KMS-11 (cell line): Measurements from ENCODE around the gene NLK.

Experiments
- H2AFZ ChIP-seq: fragments of 200-600 bp; sonication (generic); 2 replicates; pipeline ENCODE4 v1.6.1; 2016; ENCODE audit warnings: antibody characterized with exemption, mixed run types, low read depth
- H3K27ac ChIP-seq: fragments of 200-600 bp; sonication (generic); 2 replicates; pipeline ENCODE4 v1.6.1; 2016; ENCODE audit warnings: mild to moderate bottlenecking, mixed run types
- H3K27me3 ChIP-seq: fragments of 200-600 bp; sonication (generic); 2 replicates; pipeline ENCODE4 v1.6.1; 2017; ENCODE audit warnings: mild to moderate bottlenecking, low read depth, mixed run types, moderate library complexity; ENCODE audit not compliant: insufficient read depth
- H3K36me3 ChIP-seq: fragments of 200-600 bp; sonication (generic); 2 replicates; pipeline ENCODE4 v1.6.1; 2017; ENCODE audit warnings: mild to moderate bottlenecking, mixed run types; ENCODE audit not compliant: insufficient read depth
- H3K4me1 ChIP-seq: fragments of 200-600 bp; sonication (generic); 2 replicates; pipeline ENCODE4 v1.6.1; 2016; ENCODE audit warnings: mild to moderate bottlenecking, low read depth, mixed run types; ENCODE audit not compliant: poor library complexity, severe bottlenecking
- H3K4me2 ChIP-seq: fragments of 200-600 bp; sonication (generic); 2 replicates; pipeline ENCODE4 v1.7.0; 2016; ENCODE audit warnings: mild to moderate bottlenecking, mixed run types
- H3K4me3 ChIP-seq: fragments of 200-600 bp; sonication (generic); IDR thresholded peaks from 2 replicates; pipeline ENCODE4 v1.6.1; 2017; ENCODE audit warnings: low read depth, low read length, mixed read lengths; ENCODE audit not compliant: insufficient read depth
- H3K79me2 ChIP-seq: fragments of 200-600 bp; sonication (generic); 2 replicates; pipeline ENCODE4 v1.6.1; 2016; ENCODE audit warnings: low read depth, mixed run types; ENCODE audit not compliant: insufficient read depth
- H3K9ac ChIP-seq: fragments of 200-600 bp; sonication (generic); 2 replicates; pipeline ENCODE4 v1.6.1; 2016; ENCODE audit warnings: mild to moderate bottlenecking, mixed run types
- H4K20me1 ChIP-seq: fragments of 200-600 bp; sonication (generic); 2 replicates; pipeline ENCODE4 v1.6.1; 2016; ENCODE audit warnings: mild to moderate bottlenecking, mixed run types; ENCODE audit not compliant: insufficient read depth
- CTCF ChIP-seq: fragments of 200-600 bp; sonication (generic); conservative IDR thresholded peaks from 2 replicates; pipeline ENCODE4 v1.6.1; 2017; ENCODE audit warnings: low read depth, mild to moderate bottlenecking, antibody characterized with exemption, low read length, moderate library complexity, mixed read lengths

Gene NLK

GRCh38 chr17:28112181-28112580, 69.7 kb downstream of the NLK start:
- no peak overlapping the region for H3K4me2 ChIP-seq
- H3K36me3 ChIP-seq: no peaks in the 10 kb centered on the region
- H3K4me1 ChIP-seq: peaks cover 16% of the 10 kb centered on the region
- H3K4me3 ChIP-seq: no peak overlapping the region
- no peak overlapping the region for H3K9ac ChIP-seq
- no peaks in the 10 kb centered on the region; the same call in 1 of the 2 replicates for H3K79me2 ChIP-seq
- H3K27ac ChIP-seq: no peak overlapping the region
- no peaks in the 10 kb centered on the region for H4K20me1 ChIP-seq
- no peak overlapping the region for H2AFZ ChIP-seq
- TF ChIP-seq CTCF: no peak
- no peaks in the 10 kb centered on the region for H3K27me3 ChIP-seq

- no peak overlapping the region for H3K4me2 ChIP-seq
- no peaks in the 10 kb centered on the region for H4K20me1 ChIP-seq
- H2AFZ ChIP-seq: no peak overlapping the region
- peaks cover 20% of the 10 kb centered on the region for H3K4me1 ChIP-seq
- no peak overlapping the region for H3K27ac ChIP-seq
- TF ChIP-seq CTCF: no peak
- no peaks in the 10 kb centered on the region for H3K27me3 ChIP-seq
- H3K36me3 ChIP-seq: no peaks in the 10 kb centered on the region
- H3K9ac ChIP-seq: no peak overlapping the region
- no peaks in the 10 kb centered on the region; the same call in 1 of the 2 replicates for H3K79me2 ChIP-seq
- no peak overlapping the region for H3K4me3 ChIP-seq
These were observed 70.1 kb downstream of the NLK start for GRCh38 chr17:28112606-28113005.

GRCh38 chr17:28113269-28113668, 70.8 kb downstream of the NLK start:
- H2AFZ ChIP-seq: no peak overlapping the region
- H3K27me3 ChIP-seq: no peaks in the 10 kb centered on the region
- no peak overlapping the region for H3K9ac ChIP-seq
- peaks cover 27% of the 10 kb centered on the region for H3K4me1 ChIP-seq
- H3K36me3 ChIP-seq: no peaks in the 10 kb centered on the region
- no peak overlapping the region for H3K4me2 ChIP-seq
- H3K27ac ChIP-seq: no peak overlapping the region
- no peak overlapping the region for H3K4me3 ChIP-seq
- no peaks in the 10 kb centered on the region; the same call in 1 of the 2 replicates for H3K79me2 ChIP-seq
- no peak for TF ChIP-seq CTCF
- no peaks in the 10 kb centered on the region for H4K20me1 ChIP-seq

GRCh38 chr17:28115046-28115445, 72.6 kb downstream of the NLK start:
- H3K27me3 ChIP-seq: no peaks in the 10 kb centered on the region
- peaks cover 37% of the 10 kb centered on the region for H3K4me1 ChIP-seq
- H3K27ac ChIP-seq: no peak overlapping the region
- no peaks in the 10 kb centered on the region; the same call in 1 of the 2 replicates for H3K79me2 ChIP-seq
- H3K9ac ChIP-seq: no peak overlapping the region
- no peak overlapping the region for H3K4me2 ChIP-seq
- H4K20me1 ChIP-seq: no peaks in the 10 kb centered on the region
- H3K4me3 ChIP-seq: no peak overlapping the region
- no peak overlapping the region for H2AFZ ChIP-seq
- TF ChIP-seq CTCF: no peak
- H3K36me3 ChIP-seq: no peaks in the 10 kb centered on the region
